Thymus (tissue), 11 donors: ENCODE results near the gene PHLDB2. TPM values are rescaled to one million over a fixed set of nuclear protein-coding genes. Genes with fewer than 3 reads are reported as not detected.

Experiments
- DNase-seq, 9 donors: peaks; one replicate each; pipeline ENCODE4 v3.0.0-alpha.2; 2013; ENCODE audit warnings: low spot score in 9 of 9, low read depth in 6 of 9, missing footprints in 1 of 9
- H3K27ac ChIP-seq, 2 donors: one replicate each; pipeline ENCODE4 v1.5.1; 2013; ENCODE audit warnings: control low read depth in 1 of 2, low read depth in 1 of 2, low read length in 1 of 2, mild to moderate bottlenecking in 1 of 2, moderate library complexity in 1 of 2
- H3K27me3 ChIP-seq, 2 donors: one replicate each; pipeline ENCODE4 v1.5.1; 2013; ENCODE audit warnings: low read length in 1 of 2; ENCODE audit not compliant: control insufficient read depth in 2 of 2, insufficient read depth in 1 of 2
- H3K36me3 ChIP-seq, 2 donors: one replicate each; pipeline ENCODE4 v1.5.1; 2013; ENCODE audit warnings: low read length in 1 of 2, mild to moderate bottlenecking in 1 of 2, moderate library complexity in 1 of 2; ENCODE audit not compliant: control insufficient read depth in 2 of 2, insufficient read depth in 2 of 2
- H3K4me1 ChIP-seq, 2 donors: one replicate each; pipeline ENCODE4 v1.5.1; 2013; ENCODE audit warnings: low read length in 2 of 2; ENCODE audit not compliant: control insufficient read depth in 2 of 2, insufficient read depth in 2 of 2
- H3K4me3 ChIP-seq, 2 donors: one replicate each; pipeline ENCODE4 v1.5.1; 2013; ENCODE audit warnings: low read length in 2 of 2, control low read depth in 1 of 2, mild to moderate bottlenecking in 1 of 2
- H3K9me3 ChIP-seq, 2 donors: one replicate each; pipeline ENCODE4 v1.5.1; 2013; ENCODE audit warnings: low read length in 1 of 2, mild to moderate bottlenecking in 1 of 2; ENCODE audit not compliant: control insufficient read depth in 2 of 2, insufficient read depth in 1 of 2
- WGBS: extraction: QIAGEN DNeasy Blood & Tissue Kit; methylation state at CpG from one replicate; pipeline ENCODE4 v1.1.7; 2013; 5-methylcytosine and 5-hydroxymethylcytosine counted together
- polyA plus RNA-seq: library from polyadenylated mRNA; stranded (reverse); fragments of 200-250 nt; gene quantifications from one replicate; pipeline ENCODE4 v1.2.3, GENCODE V29; 2013
- total RNA-seq: library from RNA; stranded (reverse); fragments of 120-200 nt; gene quantifications from one replicate; pipeline ENCODE4 v1.2.4, GENCODE V29; 2013
- donor health status: healthy.

The PHLDB2 gene
- total and polyA plus RNA-seq, 2 donors = 7.5 to 37.8 TPM

DNA sequence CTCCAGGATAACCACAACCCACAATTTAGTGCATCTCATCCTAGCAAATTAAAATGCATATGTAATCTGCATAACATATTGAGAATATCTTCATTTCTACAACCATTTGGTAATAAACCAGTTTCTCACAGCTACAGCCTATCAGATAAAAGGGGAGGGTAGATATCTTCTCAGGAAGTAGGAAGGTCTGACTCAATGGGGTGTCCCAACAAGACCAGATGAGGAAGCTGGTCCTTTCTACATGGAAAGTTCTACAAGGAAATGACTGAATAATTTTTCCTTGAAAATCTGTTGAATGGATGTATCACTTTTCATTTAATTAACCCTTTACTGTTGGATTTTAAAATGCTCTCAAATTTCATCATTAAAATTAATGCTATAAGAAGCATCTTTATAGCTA lies 158.0 kb downstream of the PHLDB2 start:
- no peaks in the 10 kb centered on the region for H3K36me3 ChIP-seq
- no peak overlapping the region for H3K27ac ChIP-seq
- DNase-seq = no peak
- peaks cover 3 to 6% of the 10 kb centered on the region in 2 donors for H3K4me1 ChIP-seq
- no peaks in the 10 kb centered on the region for H3K27me3 ChIP-seq
- H3K4me3 ChIP-seq = no peak overlapping the region
- no peaks in the 10 kb centered on the region for H3K9me3 ChIP-seq

DNA sequence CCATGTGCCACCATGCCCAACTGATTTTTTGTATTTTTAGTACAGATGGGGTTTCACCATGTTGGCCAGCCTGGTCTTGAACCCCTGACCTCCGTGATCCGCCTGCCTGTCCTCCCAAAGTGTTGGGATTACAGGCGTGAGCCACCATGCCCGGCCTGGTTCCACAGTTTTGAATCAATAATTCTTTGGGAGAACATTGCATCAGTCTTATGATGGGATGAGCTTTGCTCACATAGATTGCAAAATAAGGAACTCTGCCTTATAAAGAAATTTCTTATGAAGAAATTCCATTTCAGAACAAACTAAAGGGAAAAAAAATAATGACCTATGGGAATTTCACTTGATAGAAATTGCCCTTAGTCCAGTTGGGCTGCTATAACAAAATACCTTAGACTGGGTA lies 159.6 kb downstream of the PHLDB2 start:
- Histone ChIP-seq H3K27me3 (no peaks in the 10 kb centered on the region), H3K36me3 (no peaks in the 10 kb centered on the region), H3K9me3 (no peaks in the 10 kb centered on the region), H3K4me1 (no peaks in the 10 kb centered on the region), H3K4me3 (no peak overlapping the region), H3K27ac (no peak overlapping the region)
- 97% methylated on average over 4 of the region's 4 CpGs for WGBS
- DNase-seq = no peak

DNA sequence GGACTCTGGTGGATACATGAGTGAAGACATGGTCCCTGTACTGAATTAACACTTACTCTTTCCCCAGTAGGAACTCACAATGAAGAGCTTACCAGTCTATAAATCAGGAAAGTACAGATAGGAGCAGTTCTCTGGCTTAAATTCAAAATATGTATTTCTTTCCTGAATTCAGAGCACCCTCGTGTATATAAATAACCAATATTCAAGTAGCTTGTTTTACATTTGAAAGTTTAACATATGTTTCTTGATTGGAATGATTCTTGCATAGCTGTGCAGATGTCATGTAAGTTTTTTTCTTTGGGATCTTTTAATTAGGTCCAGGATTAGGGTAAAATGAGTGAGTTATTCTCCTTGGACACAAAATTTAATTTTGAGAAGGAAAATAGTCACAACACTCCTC lies 160.7 kb downstream of the PHLDB2 start:
- H3K27me3 ChIP-seq = no peaks in the 10 kb centered on the region
- H3K36me3 ChIP-seq = no peaks in the 10 kb centered on the region
- 94% methylated on average over 1 of the region's 1 CpG for WGBS
- DNase-seq = no peak
- H3K27ac ChIP-seq = no peak overlapping the region
- H3K4me3 ChIP-seq = no peak overlapping the region
- no peaks in the 10 kb centered on the region for H3K9me3 ChIP-seq
- no peaks in the 10 kb centered on the region for H3K4me1 ChIP-seq

DNA sequence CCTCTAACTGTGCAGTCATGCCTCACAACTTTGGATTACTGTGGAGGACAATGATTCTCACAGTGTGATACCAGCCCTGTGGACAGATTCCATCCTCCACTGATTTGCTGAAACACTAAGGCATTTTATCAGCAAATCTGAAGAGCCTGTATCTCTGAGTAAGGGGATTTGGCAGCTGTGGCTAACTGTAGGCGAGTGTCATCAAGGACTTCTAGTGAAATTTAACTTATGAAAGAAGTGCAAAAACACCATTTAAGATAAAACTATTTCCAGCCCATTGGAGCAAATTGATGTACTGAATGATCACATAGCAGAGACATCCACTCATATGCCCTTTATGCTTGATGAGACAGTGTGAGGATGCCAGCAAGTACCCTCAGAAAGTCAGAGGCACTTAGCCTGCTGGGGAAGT lies 161.6 kb downstream of the PHLDB2 start:
- H3K4me3 ChIP-seq = no peak overlapping the region

More for the DNA sequence above, 161.6 kb downstream of the PHLDB2 start:
- H3K4me1 ChIP-seq = no peaks in the 10 kb centered on the region
- no peaks in the 10 kb centered on the region for H3K27me3 ChIP-seq
- WGBS = 97% methylated on average over 1 of the region's 1 CpG
- no peak overlapping the region for H3K27ac ChIP-seq
- DNase-seq = no peak
- no peaks in the 10 kb centered on the region for H3K9me3 ChIP-seq
- no peaks in the 10 kb centered on the region for H3K36me3 ChIP-seq

Other genes with a start within 250 kb of the PHLDB2 start
- gene PLCXD2, start 184.6 kb upstream of the PHLDB2 start, total RNA-seq = 7.4 TPM
- gene PLCXD2, start 184.6 kb upstream of the PHLDB2 start, polyA plus RNA-seq = 8.3 TPM
- 42.4 TPM for gene ABHD10, start 119.8 kb downstream of the PHLDB2 start, total RNA-seq
- 32.7 TPM for gene ABHD10, start 119.8 kb downstream of the PHLDB2 start, polyA plus RNA-seq
- gene TAGLN3, start 139.7 kb downstream of the PHLDB2 start, total RNA-seq = 1.0 TPM
- gene TAGLN3, start 139.7 kb downstream of the PHLDB2 start, polyA plus RNA-seq = 1.5 TPM
- 0.09 TPM for gene TMPRSS7, start 175.5 kb downstream of the PHLDB2 start, total RNA-seq
- gene TMPRSS7, start 175.5 kb downstream of the PHLDB2 start, polyA plus RNA-seq = 0.05 TPM
- 9.9 TPM for gene C3orf52, start 227.1 kb downstream of the PHLDB2 start, total RNA-seq
- 5.8 TPM for gene C3orf52, start 227.1 kb downstream of the PHLDB2 start, polyA plus RNA-seq